Endodermal cell (in vitro differentiated cells): Measurements from ENCODE around the gene COL5A3. TPM values are rescaled to one million over a fixed set of nuclear protein-coding genes. Genes with fewer than 3 reads are reported as not detected.
A peak's percentile ranks its signal among the peaks of the same experiment; 100 is the strongest.

Experiments used
- DNase-seq: peaks from one replicate; pipeline ENCODE4 v3.0.0-alpha.2; 2017
- H3K27ac ChIP-seq: 2 replicates; pipeline ENCODE4 v1.5.1; 2013; ENCODE audit warnings: mild to moderate bottlenecking, low read depth, low read length, moderate library complexity
- H3K27me3 ChIP-seq: 2 replicates; pipeline ENCODE4 v1.6.1; 2013; ENCODE audit warnings: mild to moderate bottlenecking, low read length, moderate library complexity; ENCODE audit not compliant: insufficient read depth, control insufficient read depth, poor library complexity, severe bottlenecking
- H3K36me3 ChIP-seq: 2 replicates; pipeline ENCODE4 v1.7.0; 2013; ENCODE audit warnings: mild to moderate bottlenecking, low read length, moderate library complexity; ENCODE audit not compliant: control insufficient read depth, insufficient read depth
- H3K4me1 ChIP-seq: one replicate; pipeline ENCODE4 v1.7.0; 2013; ENCODE audit warnings: low read length; ENCODE audit not compliant: control insufficient read depth, insufficient read depth
- H3K4me3 ChIP-seq: 2 replicates; pipeline ENCODE4 v1.5.1; 2013; ENCODE audit warnings: mild to moderate bottlenecking, low read length, moderate library complexity
- H3K9ac ChIP-seq: 2 replicates; pipeline ENCODE4 v1.6.1; 2013; ENCODE audit warnings: mild to moderate bottlenecking, low read length, moderate library complexity; ENCODE audit not compliant: poor library complexity, severe bottlenecking; ENCODE audit errors: extremely low read depth
- H3K9me3 ChIP-seq: 2 replicates; pipeline ENCODE4 v1.6.1; 2013; ENCODE audit warnings: mild to moderate bottlenecking, low read length, moderate library complexity; ENCODE audit not compliant: control insufficient read depth
- H3K27ac Mint-ChIP-seq: 2 replicates; pipeline ENCODE4 v1.8.0; 2020; ENCODE audit warnings: mixed read lengths
- H3K27me3 Mint-ChIP-seq: 2 replicates; pipeline ENCODE4 v1.8.0; 2021; ENCODE audit warnings: mild to moderate bottlenecking, mixed read lengths; ENCODE audit not compliant: insufficient read depth
- H3K36me3 Mint-ChIP-seq: 2 replicates; pipeline ENCODE4 v1.8.0; 2020; ENCODE audit warnings: low read depth, mixed read lengths
- H3K4me1 Mint-ChIP-seq: 2 replicates; pipeline ENCODE4 v1.8.0; 2020; ENCODE audit warnings: mixed read lengths
- H3K4me3 Mint-ChIP-seq: 2 replicates; pipeline ENCODE4 v1.8.0; 2020; ENCODE audit warnings: mild to moderate bottlenecking, moderate library complexity, mixed read lengths
- H3K9me3 Mint-ChIP-seq: 2 replicates; pipeline ENCODE4 v1.8.0; 2020; ENCODE audit warnings: mild to moderate bottlenecking, mixed read lengths
- CTCF ChIP-seq: fragments of 200-600 bp; sonication (generic); conservative IDR thresholded peaks from 2 replicates; pipeline ENCODE4 v1.5.0; 2021; ENCODE audit warnings: antibody characterized with exemption, mild to moderate bottlenecking
- WGBS, 2 experiments: methylation state at CpG; one replicate each; pipeline versions ENCODE4 v1.1.5 to v1.1.7; 2013; ENCODE audit warnings: missing lambda C conversion rate in 2 of 2, mixed read lengths in 1 of 2; ENCODE audit not compliant: insufficient coverage in 1 of 2, insufficient read length in 1 of 2; 5-methylcytosine and 5-hydroxymethylcytosine counted together
- total RNA-seq, 2 donors: library from RNA; stranded (reverse); fragmentation: NEBNext Ultra II Directional in 1 of 2; extraction: Animal tissue kit (Norgen Biotek cat#: 25700) in 1 of 2; gene quantifications; 2 replicates in 1 of 2; 3 replicates in 1 of 2; pipeline ENCODE4 v1.2.1, GENCODE V29; 2021

Gene COL5A3
- total RNA-seq, 2 donors from 2014 or later = 0.04 TPM; not detected in 1

GRCh38 chr19:9945319-9945966 lies 64.9 kb downstream of the COL5A3 start:
- H3K27ac Mint-ChIP-seq = peak overlapping the region; percentile 31
- no peaks in the 10 kb centered on the region for H3K4me1 ChIP-seq
- peak; percentile 72 for DNase-seq
- H3K36me3 ChIP-seq = no peaks in the 10 kb centered on the region
- TF ChIP-seq CTCF = no peak
- no peak overlapping the region for H3K4me3 Mint-ChIP-seq
- H3K4me3 ChIP-seq = no peak overlapping the region
- H3K36me3 Mint-ChIP-seq = no peaks in the 10 kb centered on the region
- WGBS, 2 experiments = 55 to 58% methylated on average over 9 to 18 of the region's 18 CpGs
- no peaks in the 10 kb centered on the region for H3K27me3 ChIP-seq
- no peak overlapping the region for H3K27ac ChIP-seq
- peaks cover 25% of the 10 kb centered on the region for H3K27me3 Mint-ChIP-seq
- no peaks in the 10 kb centered on the region for H3K9me3 ChIP-seq
- no peak overlapping the region for H3K9ac ChIP-seq
- H3K4me1 Mint-ChIP-seq = no peaks in the 10 kb centered on the region
- H3K9me3 Mint-ChIP-seq = peaks cover 4% of the 10 kb centered on the region

- no peak for DNase-seq
- no peaks in the 10 kb centered on the region for H3K9me3 ChIP-seq
- Mint-ChIP-seq H3K4me3 (no peak overlapping the region), H3K36me3 (no peaks in the 10 kb centered on the region), H3K27ac (no peak overlapping the region), H3K27me3 (peaks cover 30% of the 10 kb centered on the region), H3K4me1 (no peaks in the 10 kb centered on the region), H3K9me3 (peaks cover 4% of the 10 kb centered on the region)
- no peak overlapping the region for H3K9ac ChIP-seq
- no peaks in the 10 kb centered on the region for H3K27me3 ChIP-seq
- H3K4me3 ChIP-seq = no peak overlapping the region
- H3K36me3 ChIP-seq = no peaks in the 10 kb centered on the region
- no peak for TF ChIP-seq CTCF
- 84 to 85% methylated on average over 5 to 6 of the region's 6 CpGs for WGBS, 2 experiments
- H3K4me1 ChIP-seq = no peaks in the 10 kb centered on the region
- no peak overlapping the region for H3K27ac ChIP-seq
Measured at GRCh38 chr19:9943744-9944143, 66.6 kb downstream of the COL5A3 start.

GRCh38 chr19:9941671-9942070 lies 68.6 kb downstream of the COL5A3 start:
- 75% methylated on average over 1 of the region's 1 CpG; no CpG with 5 or more reads in 1 of the 2 experiments for WGBS, 2 experiments
- no peak overlapping the region for H3K27ac Mint-ChIP-seq

More at GRCh38 chr19:9941671-9942070, 68.6 kb downstream of the COL5A3 start:
- H3K4me3 Mint-ChIP-seq = no peak overlapping the region
- Histone ChIP-seq H3K36me3 (no peaks in the 10 kb centered on the region), H3K4me3 (no peak overlapping the region), H3K9ac (no peak overlapping the region), H3K27ac (no peak overlapping the region), H3K4me1 (no peaks in the 10 kb centered on the region), H3K27me3 (peaks cover 5% of the 10 kb centered on the region), H3K9me3 (no peaks in the 10 kb centered on the region)
- peaks cover 4% of the 10 kb centered on the region for H3K9me3 Mint-ChIP-seq
- no peaks in the 10 kb centered on the region for H3K36me3 Mint-ChIP-seq
- H3K4me1 Mint-ChIP-seq = no peaks in the 10 kb centered on the region
- no peak for TF ChIP-seq CTCF
- H3K27me3 Mint-ChIP-seq = peaks cover 40% of the 10 kb centered on the region
- DNase-seq = no peak
